CD4-positive, alpha-beta T cell treated with Interleukin-1 beta for 1 hour (primary cell): ENCODE results near the gene AP2A1.

Experiments
- DNase-seq, 2 donors: peaks; one replicate each; pipeline ENCODE4 v3.0.0-alpha.2; 2020 to 2022

The AP2A1 gene

GRCh38 chr19:49840736-49841249, 74.0 kb downstream of the AP2A1 start:
- DNase-seq = no peak

- DNase-seq = peak in 1 of 2 donors; percentile 58
Measured at GRCh38 chr19:49843265-49843664, 76.5 kb downstream of the AP2A1 start.

GRCh38 chr19:49844138-49845095, 77.6 kb downstream of the AP2A1 start:
- DNase-seq = no peak

- no peak for DNase-seq
Measured at GRCh38 chr19:49845414-49845813, 78.6 kb downstream of the AP2A1 start.

DNA sequence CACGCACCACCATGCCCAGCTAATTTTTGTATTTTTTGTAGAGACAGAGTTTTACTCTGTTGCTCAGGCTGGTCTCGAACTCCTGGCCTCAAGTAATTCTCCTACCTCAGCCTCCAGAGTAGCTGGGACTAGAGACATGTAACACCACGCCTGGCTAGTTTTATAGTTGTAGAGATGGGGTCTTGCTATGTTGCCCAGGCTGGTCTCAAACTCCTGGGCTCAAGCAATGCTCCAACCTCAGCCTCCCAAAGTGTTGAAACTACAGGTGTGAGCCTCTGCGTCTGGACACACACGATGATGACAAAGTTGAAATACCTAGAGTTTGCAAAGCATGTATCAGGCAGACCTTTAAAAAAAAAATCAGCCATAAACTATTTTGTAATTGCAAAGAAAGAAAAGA, 79.6 kb downstream of the AP2A1 start:
- no peak for DNase-seq

GRCh38 chr19:49847731-49848696, 81.2 kb downstream of the AP2A1 start:
- peak in 1 of 2 donors; percentile 42 for DNase-seq

DNA sequence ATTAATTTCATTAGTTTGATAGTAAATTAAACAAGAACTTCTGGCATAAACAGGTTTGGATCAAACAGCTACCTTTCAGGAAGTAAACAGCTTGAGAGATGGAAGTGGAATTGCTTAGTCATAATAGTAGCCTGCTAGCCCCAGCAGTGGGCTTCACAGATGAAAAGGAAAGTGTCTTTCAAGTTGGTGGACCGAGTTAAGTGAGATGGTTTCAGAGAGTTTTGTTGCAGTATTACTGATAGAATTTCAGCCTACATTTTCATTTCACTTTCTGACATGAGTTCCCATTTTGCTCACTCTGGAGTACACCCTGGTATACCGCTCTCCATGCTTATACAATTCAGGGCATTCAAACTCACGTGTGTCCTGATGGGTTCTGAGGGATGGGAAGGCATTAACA, 82.1 kb downstream of the AP2A1 start:
- no peak for DNase-seq

DNA sequence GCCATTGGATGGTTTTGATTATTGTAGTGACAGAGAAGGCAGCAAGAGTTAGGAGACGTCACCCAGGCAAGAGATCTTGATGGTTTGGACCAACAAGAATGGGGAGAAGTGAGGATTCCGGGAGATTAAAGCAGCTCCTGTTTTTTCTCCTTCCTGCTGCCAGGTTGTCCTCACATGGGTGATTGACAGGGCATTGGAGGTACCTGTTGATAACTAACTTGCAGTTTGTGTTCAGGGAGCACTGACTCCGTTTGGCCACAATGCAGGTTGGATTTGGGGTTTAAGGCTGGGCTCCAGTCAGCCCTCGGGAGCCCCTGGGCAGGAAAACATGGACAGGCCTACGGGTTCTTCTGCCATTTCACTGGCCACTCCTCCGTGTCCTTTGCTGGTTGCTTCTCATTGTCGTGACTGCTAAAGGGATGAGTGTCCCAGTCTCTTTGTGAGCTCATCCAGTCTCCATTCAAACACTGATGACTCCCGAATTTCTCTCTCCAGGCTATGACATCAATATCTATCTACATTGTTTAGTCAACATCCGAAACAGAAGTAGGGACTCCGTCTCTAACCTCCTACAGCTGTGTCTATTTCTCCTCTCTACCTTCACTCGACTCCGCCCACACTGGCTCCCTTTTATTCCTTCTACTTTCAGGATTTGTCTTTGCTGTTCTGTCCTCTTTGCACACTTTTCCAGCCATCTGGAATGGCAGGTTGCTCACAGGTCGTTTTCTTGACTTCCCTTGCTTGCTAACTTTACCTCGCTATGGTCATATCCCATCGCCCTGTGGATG, 82.8 kb downstream of the AP2A1 start:
- DNase-seq = no peak

GRCh38 chr19:49850221-49850486, 83.4 kb downstream of the AP2A1 start:
- DNase-seq = no peak

DNA sequence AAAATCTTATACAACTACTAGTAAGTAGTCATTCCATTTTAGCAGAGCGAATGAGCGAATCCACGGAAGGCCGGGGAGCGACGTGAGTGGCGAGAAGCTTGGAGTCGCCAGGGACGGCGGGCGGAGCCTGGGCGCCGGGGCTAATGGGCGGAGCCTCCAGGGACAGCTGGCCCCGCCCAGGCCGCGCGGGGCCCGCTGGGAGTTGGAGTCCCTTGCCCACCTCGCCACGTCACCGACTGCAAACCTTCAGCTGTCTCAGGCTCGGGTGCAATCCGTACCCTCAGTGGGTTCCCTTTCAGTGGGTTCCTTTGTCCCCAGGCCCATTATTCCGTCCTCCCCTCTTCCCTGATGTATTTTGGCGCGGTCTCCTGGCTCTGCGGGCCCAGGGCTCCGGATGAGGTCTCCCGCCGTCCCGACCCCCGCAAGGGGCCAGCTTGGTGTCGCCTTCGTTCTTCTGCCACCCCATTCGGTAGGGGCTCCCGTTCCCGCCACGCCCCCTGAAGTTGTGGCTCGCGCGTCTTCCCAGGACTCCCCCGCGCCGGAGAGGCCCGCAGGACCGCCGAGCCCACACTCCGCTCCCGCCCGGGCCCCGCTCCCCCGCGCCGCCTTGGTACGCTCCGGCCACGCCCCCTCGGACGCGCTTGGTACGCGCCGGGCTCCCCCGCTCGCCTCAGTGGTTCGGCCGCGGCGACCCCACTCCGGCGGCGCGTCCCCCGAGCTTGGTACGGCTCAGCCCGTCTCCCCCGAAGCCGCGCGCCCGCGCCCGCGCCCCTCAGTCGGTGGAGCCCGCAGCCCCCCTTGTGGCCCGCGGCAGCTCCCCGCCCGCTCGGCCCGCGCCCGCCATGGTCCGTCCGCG, 83.9 kb downstream of the AP2A1 start, which contains the start of gene PTOV1:
Gene PTOV1 (plus strand): TSS at position 673 of the 856 bp plus-strand sequence.
- peak; percentile 90 to 91 for DNase-seq

- DNase-seq = peak; percentile 39 to 43
Measured at GRCh38 chr19:49851456-49852259, 84.9 kb downstream of the AP2A1 start.

DNA sequence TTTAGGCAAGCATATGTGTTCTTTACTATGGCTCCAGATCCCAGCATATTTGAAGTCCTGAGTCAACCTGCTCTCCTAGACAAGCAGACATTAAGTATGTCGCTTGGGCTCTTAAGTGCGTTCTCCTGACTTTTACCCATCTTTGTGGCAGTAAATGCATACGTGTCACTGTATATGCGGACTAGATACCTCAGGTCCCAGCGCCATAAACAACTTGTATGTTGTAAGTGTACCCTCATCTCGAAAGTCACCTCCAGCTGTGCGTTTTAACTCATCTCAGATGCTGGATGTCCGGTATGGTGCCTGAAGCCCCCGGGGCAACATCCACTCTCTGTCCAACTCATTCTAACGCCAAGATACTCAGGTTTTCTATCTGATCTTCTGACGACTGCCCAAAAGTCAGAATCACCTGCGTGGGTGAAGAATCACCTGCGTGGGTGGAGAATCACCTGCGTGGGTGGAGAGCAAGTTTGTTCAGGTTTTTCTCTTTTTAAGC, 85.9 kb downstream of the AP2A1 start:
- no peak for DNase-seq

GRCh38 chr19:49853852-49854377, 87.1 kb downstream of the AP2A1 start:
- DNase-seq = no peak

GRCh38 chr19:49854378-49855263, 87.8 kb downstream of the AP2A1 start:
- no peak for DNase-seq

DNA sequence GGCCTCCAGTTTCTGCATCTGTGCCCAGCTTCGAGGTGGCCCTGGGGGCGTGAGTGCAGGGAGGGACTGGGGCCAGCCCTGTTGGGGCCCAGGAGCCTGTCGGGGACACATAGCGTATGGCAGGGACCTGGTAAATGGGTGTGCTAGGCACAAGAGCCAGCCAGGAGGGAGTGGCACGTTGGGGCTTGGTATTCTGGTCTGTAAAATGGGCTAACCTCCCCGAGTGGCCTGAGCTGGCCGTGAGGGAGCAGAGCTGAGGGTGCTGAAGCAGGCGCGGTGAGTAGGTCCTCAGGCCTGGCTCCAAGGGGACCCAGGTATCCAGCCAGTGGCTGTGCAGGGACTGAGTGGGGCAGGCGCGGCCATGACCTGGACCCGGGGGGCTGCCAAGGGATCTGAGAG, 88.5 kb downstream of the AP2A1 start:
- DNase-seq = no peak

DNA sequence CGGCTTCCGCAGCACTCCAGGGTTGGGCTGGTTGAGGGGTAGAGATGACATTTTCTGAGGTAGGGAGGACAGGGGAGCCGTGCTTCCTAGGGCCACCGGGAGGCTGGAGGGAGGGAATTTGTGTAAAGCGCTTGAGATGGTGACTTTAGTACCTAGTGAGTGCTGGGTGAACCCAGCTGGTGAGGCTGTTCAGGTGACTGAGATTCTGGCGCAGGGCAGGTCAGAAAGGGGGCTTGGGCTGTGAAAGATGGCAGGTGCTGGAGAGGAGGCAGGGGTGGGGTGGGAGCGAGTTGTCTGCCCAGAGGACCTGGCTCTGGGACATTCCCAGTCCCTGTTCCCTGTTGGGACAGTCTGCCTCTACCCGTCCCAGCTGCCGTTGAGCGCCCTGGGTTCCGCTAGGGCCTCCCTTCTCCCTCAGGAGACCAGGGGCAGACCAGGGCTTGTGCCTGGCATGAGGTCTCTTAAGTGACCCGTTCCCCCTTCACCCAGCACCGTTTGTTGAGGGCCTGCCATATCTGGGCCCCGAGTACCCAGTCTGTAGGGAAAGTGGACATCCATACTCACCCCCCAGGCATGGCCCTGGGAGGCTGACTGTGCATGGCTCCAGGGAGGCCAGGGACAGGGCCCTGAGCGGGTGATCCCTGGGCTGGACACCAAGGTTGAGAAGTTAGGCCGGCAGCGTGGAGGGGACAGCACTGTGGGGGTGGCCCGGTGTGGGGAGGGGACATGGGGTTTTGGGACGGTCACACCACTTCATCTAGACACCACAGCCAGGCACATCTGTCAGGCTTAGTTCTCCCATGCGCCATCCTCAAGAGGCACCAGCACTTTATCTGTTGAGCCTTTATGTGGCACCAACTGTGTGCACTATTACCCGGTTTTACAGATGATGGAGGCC, 89.1 kb downstream of the AP2A1 start:
- no peak for DNase-seq

DNA sequence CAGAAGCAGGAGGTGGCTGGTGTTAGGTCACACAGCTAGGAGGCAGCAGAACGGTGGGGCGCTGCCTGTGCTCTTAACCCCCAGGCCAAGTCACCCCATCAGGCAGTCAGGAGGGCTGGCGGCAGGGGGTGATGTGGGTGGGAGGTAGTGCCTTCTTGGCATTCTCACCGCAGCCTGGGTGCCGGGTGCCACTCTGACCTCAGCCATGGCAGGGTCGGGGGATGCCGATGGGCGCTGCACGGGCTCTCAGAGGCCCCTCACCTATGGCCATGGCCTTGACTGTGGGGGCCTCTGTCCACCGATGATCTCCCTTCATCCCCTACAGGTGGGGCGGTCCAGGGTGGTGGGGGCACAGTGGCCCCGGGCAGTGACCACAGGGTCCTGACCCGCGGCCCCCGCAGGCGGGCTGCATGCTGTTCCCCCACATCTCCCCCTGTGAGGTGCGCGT, 89.8 kb downstream of the AP2A1 start:
- no peak for DNase-seq
